Uterus (tissue), 2 donors: ENCODE results near the gene HIPK4.

ENCODE experiments used
- POLR2A ChIP-seq, 2 donors: fragments of 450-650 bp; IDR thresholded peaks; one replicate each; pipeline ENCODE4 v1.6.1; 2016; ENCODE audit warnings: antibody characterized with exemption in 2 of 2, mild to moderate bottlenecking in 1 of 2, moderate library complexity in 1 of 2
- TF ChIP-seq, protein P1 (sequence below), 4 experiments: fragments of 200-600 bp in 2 of 4; fragments of 450-650 bp in 2 of 4; sonication (generic) in 2 of 4; IDR thresholded peaks; one replicate each; pipeline ENCODE4 v1.5.1; 2016 to 2019; ENCODE audit warnings: antibody characterized with exemption in 4 of 4, mild to moderate bottlenecking in 2 of 4, moderate library complexity in 1 of 4

DNA sequence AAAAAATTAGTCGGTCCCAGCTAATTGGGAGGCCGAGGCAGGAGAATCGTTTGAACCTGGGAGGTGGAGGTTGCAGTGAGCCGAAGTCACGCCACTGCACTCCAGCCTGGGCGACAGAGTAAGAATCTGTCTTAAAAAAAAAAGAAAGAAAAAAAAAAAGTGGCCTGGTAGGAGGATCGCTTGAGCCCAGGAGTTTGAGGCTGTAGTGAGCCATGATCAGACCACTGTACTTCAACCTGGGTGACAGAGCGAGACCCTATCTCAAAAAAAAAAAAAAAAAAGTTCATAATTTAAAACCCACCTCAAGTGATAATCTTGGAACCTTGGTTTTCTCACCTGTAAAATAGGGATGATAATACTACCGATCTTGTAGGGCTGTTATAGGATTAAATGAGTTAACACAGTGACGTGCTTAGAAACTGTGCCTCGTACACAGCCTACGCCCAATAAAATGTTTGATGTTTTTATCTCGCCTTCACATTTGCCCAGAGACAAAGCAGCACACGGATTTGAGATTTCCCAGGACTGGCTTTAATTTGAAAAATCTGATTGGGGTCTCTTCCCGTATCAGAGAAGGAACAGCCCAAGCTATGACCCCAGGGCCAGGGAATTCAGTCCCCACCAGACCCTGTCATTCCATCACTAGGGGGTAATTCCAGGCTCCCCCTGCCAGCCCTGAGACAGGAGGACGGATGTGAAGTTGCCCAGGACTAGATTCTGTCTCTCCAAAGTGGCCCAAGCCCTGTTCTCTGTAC, 32.2 kb upstream of the HIPK4 start:
- TF ChIP-seq, protein P1, sequence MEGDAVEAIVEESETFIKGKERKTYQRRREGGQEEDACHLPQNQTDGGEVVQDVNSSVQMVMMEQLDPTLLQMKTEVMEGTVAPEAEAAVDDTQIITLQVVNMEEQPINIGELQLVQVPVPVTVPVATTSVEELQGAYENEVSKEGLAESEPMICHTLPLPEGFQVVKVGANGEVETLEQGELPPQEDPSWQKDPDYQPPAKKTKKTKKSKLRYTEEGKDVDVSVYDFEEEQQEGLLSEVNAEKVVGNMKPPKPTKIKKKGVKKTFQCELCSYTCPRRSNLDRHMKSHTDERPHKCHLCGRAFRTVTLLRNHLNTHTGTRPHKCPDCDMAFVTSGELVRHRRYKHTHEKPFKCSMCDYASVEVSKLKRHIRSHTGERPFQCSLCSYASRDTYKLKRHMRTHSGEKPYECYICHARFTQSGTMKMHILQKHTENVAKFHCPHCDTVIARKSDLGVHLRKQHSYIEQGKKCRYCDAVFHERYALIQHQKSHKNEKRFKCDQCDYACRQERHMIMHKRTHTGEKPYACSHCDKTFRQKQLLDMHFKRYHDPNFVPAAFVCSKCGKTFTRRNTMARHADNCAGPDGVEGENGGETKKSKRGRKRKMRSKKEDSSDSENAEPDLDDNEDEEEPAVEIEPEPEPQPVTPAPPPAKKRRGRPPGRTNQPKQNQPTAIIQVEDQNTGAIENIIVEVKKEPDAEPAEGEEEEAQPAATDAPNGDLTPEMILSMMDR (IDR thresholded peaks at IDR 0.05) = no peak
- no peak for TF ChIP-seq POLR2A (IDR thresholded peaks at IDR 0.05)
